CD4-positive, alpha-beta T cell (primary cell): ENCODE data around the gene MPIG6B. TPM values are rescaled to one million over a fixed set of nuclear protein-coding genes. Genes with fewer than 3 reads are reported as not detected.

Experiments used
- ATAC-seq: fragments of 200-7000 bp; cut with Tn5 transposase; one replicate; pipeline ENCODE4 v1.10.0; 2022; ENCODE audit warnings: mild to moderate bottlenecking; ENCODE audit not compliant: poor library complexity
- CTCF ChIA-PET: fragments of 350-600 bp; sonication (Branson Sonifier 250); formaldehyde crosslinking; loops from one replicate; lab custom pipeline; 2021; ENCODE audit warnings: antibody characterized with exemption, inconsistent platforms; lab: Charles Lee
- POLR2A ChIA-PET: fragments of 350-600 bp; sonication (Branson Sonifier 250); formaldehyde crosslinking; loops from one replicate; lab custom pipeline; 2021; ENCODE audit warnings: antibody characterized with exemption, inconsistent platforms; lab: Charles Lee
- DNase-seq, 14 experiments: peaks; one replicate each; pipeline ENCODE4 v3.0.0-alpha.2; 2013 to 2020; ENCODE audit warnings: mixed read lengths in 2 of 14
- H3K27ac ChIP-seq, 2 donors: one replicate each; pipeline versions ENCODE4 v1.5.1 to v1.7.0; 2013; ENCODE audit warnings: low read length in 2 of 2, low read depth in 1 of 2, mild to moderate bottlenecking in 1 of 2
- H3K27me3 ChIP-seq, 2 experiments: 1 replicate in 1 of 2; 2 replicates in 1 of 2; pipeline versions ENCODE4 v1.6.1 to v1.7.0; 2013; ENCODE audit warnings: low read length in 2 of 2, control low read depth in 1 of 2, mild to moderate bottlenecking in 1 of 2, moderate library complexity in 1 of 2; ENCODE audit not compliant: insufficient read depth in 2 of 2, control insufficient read depth in 1 of 2
- H3K36me3 ChIP-seq: one replicate; pipeline ENCODE4 v1.6.1; 2013; ENCODE audit warnings: low read length, control low read depth; ENCODE audit not compliant: insufficient read depth
- H3K4me1 ChIP-seq: one replicate; pipeline ENCODE4 v1.6.1; 2013; ENCODE audit warnings: low read length, control low read depth; ENCODE audit not compliant: insufficient read depth
- H3K4me3 ChIP-seq: one replicate; pipeline ENCODE4 v1.5.1; 2013; ENCODE audit warnings: mild to moderate bottlenecking, low read length, moderate library complexity
- H3K9me3 ChIP-seq, 2 experiments: 1 replicate in 1 of 2; 2 replicates in 1 of 2; pipeline versions ENCODE4 v1.6.1 to v1.7.0; 2013; ENCODE audit warnings: low read length in 2 of 2, mild to moderate bottlenecking in 2 of 2, control low read depth in 1 of 2, moderate library complexity in 1 of 2; ENCODE audit not compliant: control insufficient read depth in 1 of 2, insufficient read depth in 1 of 2
- H3K27ac Mint-ChIP-seq: one replicate; pipeline ENCODE4 v1.8.0; 2020; ENCODE audit warnings: mixed read lengths
- H3K27me3 Mint-ChIP-seq: one replicate; pipeline ENCODE4 v1.8.0; 2021; ENCODE audit warnings: mixed read lengths
- H3K36me3 Mint-ChIP-seq: one replicate; pipeline ENCODE4 v1.8.0; 2021; ENCODE audit warnings: low read depth, mixed read lengths
- H3K4me1 Mint-ChIP-seq: one replicate; pipeline ENCODE4 v1.8.0; 2021; ENCODE audit warnings: low read depth, mixed read lengths
- H3K4me3 Mint-ChIP-seq: one replicate; pipeline ENCODE4 v1.8.0; 2020; ENCODE audit warnings: mild to moderate bottlenecking, mixed read lengths
- H3K9me3 Mint-ChIP-seq: one replicate; pipeline ENCODE4 v1.8.0; 2020; ENCODE audit warnings: mixed read lengths
- intact Hi-C, 2 experiments: fragments of 100-400 bp; cut with DNase I in 1 of 2; cut with micrococcal nuclease in 1 of 2; formaldehyde crosslinking; loops; one replicate each; pipeline versions ENCODE4 v1.15.1 to v1.9.0; 2023 to 2025; cut with DNase I, micrococcal nuclease
- total RNA-seq, 174 experiments: library from RNA in 2 of 174; stranded (reverse) in 2 of 174; gene quantifications; one replicate each; pipeline ENCODE4 v1.2.3 and lab custom pipeline; 2021 to 2026
- TF ChIP-seq, protein P1 (sequence below): fragments of 200-600 bp; IDR thresholded peaks from one replicate; pipeline ENCODE4 v1.8.0; 2022; ENCODE audit warnings: antibody characterized with exemption, mild to moderate bottlenecking

The MPIG6B gene
- total RNA-seq, 2 experiments from 2014 or later = 0.11 to 0.17 TPM

DNA sequence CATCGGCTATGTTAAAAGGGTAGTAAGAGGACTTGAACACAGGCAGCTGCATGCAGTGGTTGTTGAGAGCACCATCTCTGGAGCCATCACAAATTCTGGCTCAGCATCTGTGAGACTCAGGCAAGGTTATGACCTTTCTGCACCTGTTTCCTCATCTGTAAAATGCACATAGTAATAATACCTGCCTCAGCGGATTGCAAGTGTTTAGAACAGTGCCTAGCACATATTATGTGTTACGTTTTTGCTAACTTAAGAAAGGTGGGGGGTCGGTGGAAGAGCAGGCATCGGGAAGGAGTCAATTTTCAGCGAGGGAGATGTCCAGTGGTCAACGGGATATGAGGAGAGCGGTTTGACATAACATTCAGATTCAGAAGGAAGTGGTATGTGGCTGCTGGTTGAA, 45.2 kb upstream of the MPIG6B start:
- TF ChIP-seq, protein P1, sequence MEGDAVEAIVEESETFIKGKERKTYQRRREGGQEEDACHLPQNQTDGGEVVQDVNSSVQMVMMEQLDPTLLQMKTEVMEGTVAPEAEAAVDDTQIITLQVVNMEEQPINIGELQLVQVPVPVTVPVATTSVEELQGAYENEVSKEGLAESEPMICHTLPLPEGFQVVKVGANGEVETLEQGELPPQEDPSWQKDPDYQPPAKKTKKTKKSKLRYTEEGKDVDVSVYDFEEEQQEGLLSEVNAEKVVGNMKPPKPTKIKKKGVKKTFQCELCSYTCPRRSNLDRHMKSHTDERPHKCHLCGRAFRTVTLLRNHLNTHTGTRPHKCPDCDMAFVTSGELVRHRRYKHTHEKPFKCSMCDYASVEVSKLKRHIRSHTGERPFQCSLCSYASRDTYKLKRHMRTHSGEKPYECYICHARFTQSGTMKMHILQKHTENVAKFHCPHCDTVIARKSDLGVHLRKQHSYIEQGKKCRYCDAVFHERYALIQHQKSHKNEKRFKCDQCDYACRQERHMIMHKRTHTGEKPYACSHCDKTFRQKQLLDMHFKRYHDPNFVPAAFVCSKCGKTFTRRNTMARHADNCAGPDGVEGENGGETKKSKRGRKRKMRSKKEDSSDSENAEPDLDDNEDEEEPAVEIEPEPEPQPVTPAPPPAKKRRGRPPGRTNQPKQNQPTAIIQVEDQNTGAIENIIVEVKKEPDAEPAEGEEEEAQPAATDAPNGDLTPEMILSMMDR = no peak
- CTCF ChIA-PET = interaction anchor here (0.8 kb wide), 1 partner anchor 92 kb away, joined by 3 read pairs; no protein-coding TSS in a partner anchor
- Histone ChIP-seq H3K36me3 (peaks cover 4% of the 10 kb centered on the region), H3K4me3 (no peak overlapping the region), H3K27ac (no peak overlapping the region), H3K4me1 (peaks cover 21% of the 10 kb centered on the region), H3K27me3 (no peaks in the 10 kb centered on the region), H3K9me3 (no peaks in the 10 kb centered on the region)
- H3K36me3 Mint-ChIP-seq = peaks cover 22% of the 10 kb centered on the region
- H3K4me1 Mint-ChIP-seq = peaks cover 19% of the 10 kb centered on the region
- no peak overlapping the region for H3K27ac Mint-ChIP-seq
- POLR2A ChIA-PET = interaction anchor here (1.7 kb wide), 1 partner anchor 13 kb away, joined by 5 read pairs; the partner anchor contains the start of gene GPANK1
- H3K27me3 Mint-ChIP-seq = no peaks in the 10 kb centered on the region
- peak overlapping the region; percentile 49 for H3K4me3 Mint-ChIP-seq
- ATAC-seq = no peak
- intact Hi-C loops = no loop called here
- H3K9me3 Mint-ChIP-seq = no peaks in the 10 kb centered on the region
- no peak for DNase-seq

GRCh38 chr6:31680226-31681134, 42.7 kb upstream of the MPIG6B start, which contains the start of gene LY6G5C:
TSS of gene LY6G5C (minus strand) at chr6:31681067. CDS start at chr6:31680373, 694 bp downstream.
- TF ChIP-seq, protein P1 = peak; percentile 71
- ATAC-seq (peak; percentile 63), DNase-seq (peak in 13 of 14 experiments; percentile 45 to 83 (median 61))
- peak within 1 kb of the TSS in 1 of 2 donors; percentile 44 for H3K27ac ChIP-seq
- H3K4me3 ChIP-seq = peak within 1 kb of the TSS; percentile 79
- peaks cover 7% of the 10 kb centered on the region for H3K36me3 Mint-ChIP-seq
- no peaks in the 10 kb centered on the region for H3K36me3 ChIP-seq
- POLR2A ChIA-PET = interaction anchor here (0.6 to 1.9 kb wide), 8 partner anchors 14 to 515 kb away, joined by 3 to 12 read pairs (median 4); partner anchors contain the start of genes ABHD16A, EHMT2, GPANK1 and HSPA1B
- intact Hi-C loops = loop anchor here (1.0 to 5.0 kb wide), 5 partner anchors 48 to 272 kb away; partner anchors contain the start of gene DDAH2 (in 1 of the 2)
- no peaks in the 10 kb centered on the region for H3K9me3 Mint-ChIP-seq
- peak within 1 kb of the TSS; percentile 87 for H3K4me3 Mint-ChIP-seq
- CTCF ChIA-PET = interaction anchor here (0.7 to 1.4 kb wide), 6 partner anchors 14 to 149 kb away, joined by 3 to 10 read pairs (median 4); partner anchors contain the start of gene ABHD16A
- H3K4me1 ChIP-seq = peaks cover 21% of the 10 kb centered on the region
- H3K9me3 ChIP-seq = no peaks in the 10 kb centered on the region
- H3K4me1 Mint-ChIP-seq = peaks cover 19% of the 10 kb centered on the region
- H3K27ac Mint-ChIP-seq = peak within 1 kb of the TSS; percentile 35
- H3K27me3 Mint-ChIP-seq = no peaks in the 10 kb centered on the region
- no peaks in the 10 kb centered on the region for H3K27me3 ChIP-seq

- TF ChIP-seq, protein P1 = no peak
- peak in 8 of 14 experiments; percentile 23 to 72 (median 47) for DNase-seq
- H3K4me3 Mint-ChIP-seq = peak overlapping the region; percentile 87
- H3K27ac ChIP-seq = peak overlapping the region in 1 of 2 donors; percentile 44
- H3K9me3 Mint-ChIP-seq = no peaks in the 10 kb centered on the region
- H3K36me3 Mint-ChIP-seq = peaks cover 12% of the 10 kb centered on the region
- no peaks in the 10 kb centered on the region for H3K27me3 ChIP-seq
- H3K36me3 ChIP-seq = no peaks in the 10 kb centered on the region
- ChIA-PET POLR2A (interaction anchor here (0.6 to 1.9 kb wide), 8 partner anchors 14 to 515 kb away, joined by 3 to 12 read pairs (median 4); partner anchors contain the start of genes ABHD16A, EHMT2, GPANK1 and HSPA1B), CTCF (interaction anchor here (0.7 to 1.4 kb wide), 6 partner anchors 14 to 149 kb away, joined by 3 to 10 read pairs (median 4); partner anchors contain the start of gene ABHD16A)
- H3K27ac Mint-ChIP-seq = peak overlapping the region; percentile 35
- no peaks in the 10 kb centered on the region for H3K27me3 Mint-ChIP-seq
- no peaks in the 10 kb centered on the region for H3K9me3 ChIP-seq
- intact Hi-C loops = loop anchor here in 1 of 2 experiments (2.0 to 5.0 kb wide), 3 partner anchors 48 to 271 kb away; partner anchors contain the start of gene DDAH2
- H3K4me3 ChIP-seq = peak overlapping the region; percentile 79
- peaks cover 21% of the 10 kb centered on the region for H3K4me1 ChIP-seq
- H3K4me1 Mint-ChIP-seq = peaks cover 19% of the 10 kb centered on the region
- peak; percentile 71 for ATAC-seq
Measured at GRCh38 chr6:31681135-31681671, 42.0 kb upstream of the MPIG6B start.
